ENCODE measurements around the gene FUCA1.

The FUCA1 gene

DNA sequence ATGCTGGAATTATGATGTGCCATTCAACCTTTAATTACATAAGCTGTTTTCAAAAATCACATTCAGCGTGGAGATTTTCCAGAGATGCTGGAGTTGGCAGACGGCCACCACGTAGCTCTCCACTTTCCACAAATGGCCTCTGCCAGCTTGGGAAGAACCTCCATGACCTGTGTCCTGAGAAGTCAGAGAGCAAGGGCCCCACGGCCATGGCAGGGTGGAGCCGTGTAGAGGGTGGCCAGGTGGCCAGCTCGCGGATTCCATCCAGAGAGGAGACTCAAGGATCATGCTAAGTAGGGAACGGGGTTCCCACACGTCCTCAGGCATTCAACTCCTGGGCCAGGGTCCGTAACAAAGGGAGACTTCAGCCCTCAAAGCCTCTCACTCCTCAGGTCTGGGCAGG lies 66.2 kb downstream of the FUCA1 start:
- DNase-seq (ENCODE audit: low read depth, low spot score) = no peak

DNA sequence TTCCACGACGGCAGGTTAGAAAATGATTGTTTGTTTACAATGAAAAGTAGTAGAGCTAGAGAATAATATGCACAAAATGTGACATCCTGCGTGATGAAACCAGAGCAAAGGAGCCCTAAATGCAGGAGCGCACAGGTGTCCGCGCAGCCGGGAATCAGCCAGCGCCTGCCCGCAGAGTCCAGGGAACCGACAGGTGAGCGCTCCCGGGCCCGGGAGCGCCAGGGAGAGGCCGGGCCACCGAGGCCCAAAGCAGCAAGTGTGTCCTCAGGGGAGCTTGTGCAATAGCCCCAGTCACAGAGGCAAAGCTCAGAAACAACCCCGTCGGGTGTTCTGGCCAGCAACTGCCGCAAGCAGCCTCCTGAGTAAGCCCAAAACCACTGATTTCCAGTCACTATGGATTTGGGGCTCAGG lies 66.7 kb downstream of the FUCA1 start:
- DNase-seq (ENCODE audit: low read depth, low spot score) = no peak

DNA sequence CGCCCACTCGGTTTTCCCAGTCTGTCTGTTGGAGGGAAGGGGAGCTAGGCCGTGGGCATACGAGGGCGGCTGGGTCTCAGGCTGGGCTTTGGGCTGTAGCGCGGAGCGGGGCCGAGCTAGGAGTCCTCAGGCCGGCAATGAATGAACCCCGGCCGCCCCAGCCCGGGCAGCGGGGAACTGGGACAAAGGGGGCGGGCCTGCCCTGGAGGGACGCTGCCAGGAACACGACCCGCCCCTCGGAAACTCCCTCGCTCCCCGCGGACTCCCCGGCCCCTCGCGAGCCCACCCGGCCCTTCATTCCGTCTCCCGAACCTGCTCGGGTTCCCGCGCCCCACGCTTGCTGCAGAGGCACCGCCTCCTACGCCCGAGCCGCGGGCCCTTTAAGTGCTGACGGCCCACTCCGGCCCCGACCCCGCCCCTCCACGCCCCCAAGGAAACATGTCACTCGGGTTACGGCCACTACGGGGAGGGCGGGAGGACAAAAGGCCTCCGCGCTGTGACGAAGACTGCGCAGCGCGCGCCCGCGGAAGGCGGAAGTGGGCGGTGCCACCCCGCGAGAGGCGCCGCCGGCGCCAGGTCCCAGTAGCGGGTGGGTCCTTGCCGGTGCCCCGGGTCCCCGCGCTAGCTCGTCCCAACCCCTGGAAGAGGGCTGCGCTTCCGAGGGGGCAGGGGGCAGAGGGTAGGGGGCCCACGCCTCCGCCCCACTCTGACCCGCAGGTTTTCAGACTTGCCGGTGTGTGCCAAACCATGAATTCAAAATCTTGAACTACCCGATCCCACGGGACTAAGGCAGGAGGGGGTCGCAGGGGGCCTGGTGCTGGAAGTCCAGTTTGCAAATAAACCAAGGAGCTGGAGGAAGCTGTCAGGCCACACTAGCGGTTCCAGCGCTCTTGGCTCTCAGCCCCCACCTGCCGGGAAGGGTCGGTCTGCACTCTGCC lies 67.4 kb downstream of the FUCA1 start, which contains the start of gene GALE:
TSS of gene GALE (minus strand) at position 355 of the 938 bp plus-strand sequence. CDS start 1,747 bp downstream, outside the sequence.
- DNase-seq (ENCODE audit: low read depth, low spot score) = peak; percentile 98

DNA sequence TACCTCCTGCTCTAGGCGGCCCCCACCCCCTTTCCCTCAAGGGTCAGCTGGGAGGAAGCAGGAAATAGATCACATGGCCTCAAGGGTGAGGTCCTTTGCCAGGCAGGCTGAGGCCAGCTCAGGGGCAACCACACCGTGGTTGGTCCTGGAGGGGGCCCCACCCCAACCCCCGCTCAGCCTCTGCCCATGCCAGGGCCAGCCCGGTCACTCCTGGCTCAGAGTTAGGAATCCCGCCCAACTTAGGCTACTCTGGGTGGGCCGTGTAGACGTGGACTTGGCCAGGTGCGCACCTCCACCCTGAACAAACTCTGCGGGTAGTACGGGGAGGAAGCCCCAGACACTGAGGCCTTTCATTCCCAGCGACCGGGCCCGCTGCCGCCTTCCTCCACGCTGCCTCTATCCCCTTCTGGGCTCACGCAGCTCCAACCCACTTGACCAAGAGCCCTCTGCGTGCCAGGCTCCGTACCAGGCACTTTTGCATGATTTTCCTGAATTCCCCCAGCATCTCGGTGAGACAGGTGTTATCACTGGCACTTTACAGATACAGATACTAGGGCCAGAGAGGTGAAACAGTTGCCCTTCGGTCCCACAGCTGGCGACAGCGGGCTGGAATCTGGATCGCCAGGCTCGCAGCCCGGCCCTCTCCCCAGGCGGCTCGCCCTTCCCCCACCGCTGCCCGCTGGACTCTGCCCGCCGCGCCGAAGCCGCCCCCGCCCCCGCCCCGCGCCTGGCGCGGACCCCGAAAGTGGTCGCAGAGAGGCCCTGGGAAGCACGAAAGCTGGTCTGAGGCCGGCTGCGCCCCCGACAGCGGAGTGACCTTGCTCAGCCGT lies 68.3 kb downstream of the FUCA1 start:
- DNase-seq (ENCODE audit: low read depth, low spot score) = no peak

DNA sequence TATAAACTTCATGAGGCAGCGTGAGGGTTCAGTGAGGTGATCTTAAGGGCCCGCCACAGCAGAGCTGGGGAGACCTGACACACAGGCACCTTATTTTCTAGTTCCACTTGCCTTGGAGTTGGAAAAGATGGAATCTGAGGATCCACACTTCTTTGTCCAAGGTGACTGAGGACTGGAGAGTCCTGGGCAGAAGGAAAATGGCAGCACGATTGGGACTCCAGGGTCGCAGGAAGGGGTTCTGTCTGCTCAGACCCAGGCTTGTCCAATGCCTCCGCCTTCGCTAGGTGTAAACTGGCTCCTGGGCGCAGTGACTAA lies 68.9 kb downstream of the FUCA1 start:
- DNase-seq (ENCODE audit: low read depth, low spot score) = no peak

DNA sequence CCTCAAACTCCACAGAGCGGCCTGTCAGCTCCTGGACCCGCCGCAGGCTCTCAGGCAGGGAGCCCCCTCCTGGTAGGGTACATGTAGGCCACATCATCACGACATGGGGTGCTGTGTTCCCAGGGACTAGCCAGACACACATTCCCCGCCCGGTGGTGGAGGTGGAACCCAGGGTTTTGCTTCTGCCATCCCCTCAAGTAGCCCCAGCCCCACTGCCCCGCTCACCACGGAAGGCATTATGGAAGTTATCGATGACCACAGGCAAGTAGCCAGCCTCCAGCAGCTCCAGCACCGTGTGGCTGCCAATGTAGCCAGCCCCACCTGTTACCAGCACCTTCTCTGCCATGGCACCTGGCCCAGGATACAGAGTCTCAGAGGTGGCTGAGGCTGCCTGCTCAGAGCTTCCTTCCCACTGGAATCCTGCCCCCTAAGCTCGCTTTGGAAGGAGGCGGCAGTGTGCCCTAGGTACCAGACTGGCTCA lies 69.4 kb downstream of the FUCA1 start:
- no peak for DNase-seq (ENCODE audit: low read depth, low spot score)

DNA sequence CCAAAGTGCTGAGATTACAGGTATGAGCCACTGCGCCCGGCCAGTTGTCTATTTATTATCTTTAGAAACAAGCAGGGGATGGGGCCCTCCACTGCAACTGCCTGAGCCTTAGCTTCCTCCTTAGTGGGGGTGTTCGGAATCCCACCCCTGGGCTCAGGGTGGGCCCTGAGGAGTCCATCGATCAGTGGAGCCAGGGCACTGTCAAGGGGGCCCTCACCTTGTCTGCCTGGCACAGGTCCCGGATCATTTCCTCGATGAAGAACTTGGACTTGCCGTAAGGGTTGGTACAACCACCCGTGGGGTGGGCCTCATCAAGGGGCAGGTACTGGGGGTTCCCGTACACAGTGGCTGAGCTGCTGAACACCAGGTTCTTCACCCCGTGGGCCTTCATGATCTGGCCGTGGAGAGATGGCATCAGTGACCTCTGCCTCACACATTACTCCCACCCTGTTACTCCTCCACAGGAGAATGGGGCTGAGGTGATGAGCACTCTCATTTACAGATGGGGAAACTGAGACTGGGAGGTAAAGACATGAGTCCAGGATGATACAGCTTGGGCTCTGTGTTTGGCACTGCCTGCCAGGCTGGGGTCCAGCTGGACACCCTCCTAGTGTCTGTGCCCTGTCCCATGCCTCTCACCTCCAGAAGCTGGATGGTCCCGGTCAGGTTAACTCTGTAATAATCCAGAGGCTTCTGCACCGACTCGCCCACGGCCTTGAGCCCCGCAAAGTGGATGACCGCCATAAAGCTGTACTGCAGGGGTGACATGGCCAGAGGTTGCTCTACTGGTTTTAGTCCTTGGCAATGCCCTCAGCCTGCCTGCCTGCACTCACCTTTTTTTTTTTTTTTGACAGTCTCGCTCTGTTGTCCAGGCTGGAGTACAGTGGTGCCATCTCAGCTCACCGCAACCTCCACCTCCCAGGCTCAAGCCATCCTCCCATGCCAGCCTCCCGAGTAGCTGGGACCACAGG lies 70.3 kb downstream of the FUCA1 start:
- no peak for DNase-seq (ENCODE audit: low read depth, low spot score)

DNA sequence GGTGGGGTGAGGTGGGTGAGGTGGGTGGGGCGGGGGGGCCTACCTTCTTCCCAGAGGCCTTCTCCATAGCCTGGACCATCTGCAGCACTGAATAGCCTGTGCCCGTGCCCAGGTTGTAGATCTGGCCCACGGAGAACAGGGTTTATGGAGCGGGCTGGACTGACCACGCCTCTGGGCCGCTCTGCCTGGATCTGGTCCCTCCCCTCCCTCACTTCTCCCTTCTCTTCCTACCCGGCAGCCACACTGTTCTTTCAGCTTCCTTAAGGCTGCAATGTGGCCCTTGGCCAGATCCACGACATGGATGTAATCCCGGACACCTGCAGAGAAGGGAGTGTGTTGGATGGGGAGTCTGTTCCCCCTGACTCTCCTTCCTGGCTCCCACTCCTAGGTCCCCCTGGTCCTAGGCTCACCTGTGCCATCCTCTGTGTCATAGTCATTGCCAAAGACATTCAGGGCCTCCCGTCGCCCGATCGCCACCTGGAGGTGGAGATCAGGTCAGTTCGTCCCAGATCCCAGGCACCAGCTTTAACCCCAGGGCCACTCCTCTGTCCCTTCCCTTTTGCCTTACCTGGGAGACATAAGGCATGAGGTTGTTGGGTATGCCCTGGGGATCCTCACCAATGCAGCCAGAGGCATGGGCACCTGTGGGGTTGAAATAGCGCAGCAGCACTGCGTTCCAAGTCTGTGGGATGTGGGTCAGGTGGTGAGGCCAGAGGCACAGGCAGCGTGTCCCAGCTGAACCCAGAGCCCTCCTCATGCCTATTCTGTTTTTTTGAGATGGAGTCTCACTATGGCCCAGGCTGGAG lies 71.4 kb downstream of the FUCA1 start:
- DNase-seq (ENCODE audit: low read depth, low spot score) = no peak

DNA sequence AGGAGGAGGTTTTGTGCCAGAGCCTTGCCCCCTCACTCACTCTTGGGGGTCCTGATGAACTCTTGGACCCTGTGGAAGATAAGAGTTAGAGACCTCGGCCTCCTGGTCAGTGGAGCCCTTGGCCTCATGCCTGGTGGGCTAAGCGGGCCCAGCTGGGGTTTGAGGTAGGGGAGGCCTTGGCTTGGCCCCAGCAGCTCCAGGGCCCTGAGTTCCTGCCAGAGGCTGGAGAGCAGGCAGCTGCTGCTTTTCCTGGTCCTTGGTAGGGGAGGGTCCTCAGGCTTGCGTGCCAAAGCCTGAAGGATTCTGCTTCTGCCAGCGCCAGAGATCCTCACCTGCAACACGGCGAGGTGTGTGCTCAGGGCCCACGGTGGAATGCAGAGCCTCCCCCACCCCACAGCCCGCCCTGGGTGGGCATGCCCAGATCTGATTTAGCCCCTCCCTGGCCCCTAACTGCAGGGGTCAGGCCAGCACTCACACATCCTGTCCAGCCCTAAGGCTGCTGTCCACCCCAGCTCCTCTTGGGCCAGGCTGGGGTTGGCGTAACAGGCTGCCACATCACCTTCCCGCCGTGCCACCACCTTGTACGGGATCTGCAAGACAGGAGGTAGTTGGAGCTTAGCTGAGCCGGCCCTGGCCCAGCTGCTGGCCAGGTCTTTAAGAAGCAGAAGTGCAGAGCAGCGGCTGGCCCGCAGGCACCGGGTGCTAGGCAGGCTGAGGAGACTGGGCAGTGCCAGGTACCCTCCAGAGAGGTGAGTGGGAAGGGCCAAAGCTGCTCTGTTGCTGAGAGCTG lies 72.2 kb downstream of the FUCA1 start:
- DNase-seq (ENCODE audit: low read depth, low spot score) = no peak

All from activated naive CD8-positive, alpha-beta T cell treated with anti-CD3 and anti-CD28 coated beads, Interleukin-2, amount 50 U/mL, for 16 hours (primary cell).